ENCODE data around the gene COPS7A.
A peak's percentile ranks its signal among the peaks of the same experiment; 100 is the strongest.

Gene COPS7A

GRCh38 chr12:6750506-6750905 is 26.7 kb downstream of the COPS7A start:
- no peak for DNase-seq (ENCODE audit: low spot score)

GRCh38 chr12:6751767-6752166 is 27.9 kb downstream of the COPS7A start:
- DNase-seq (ENCODE audit: low spot score), result no peak

DNA sequence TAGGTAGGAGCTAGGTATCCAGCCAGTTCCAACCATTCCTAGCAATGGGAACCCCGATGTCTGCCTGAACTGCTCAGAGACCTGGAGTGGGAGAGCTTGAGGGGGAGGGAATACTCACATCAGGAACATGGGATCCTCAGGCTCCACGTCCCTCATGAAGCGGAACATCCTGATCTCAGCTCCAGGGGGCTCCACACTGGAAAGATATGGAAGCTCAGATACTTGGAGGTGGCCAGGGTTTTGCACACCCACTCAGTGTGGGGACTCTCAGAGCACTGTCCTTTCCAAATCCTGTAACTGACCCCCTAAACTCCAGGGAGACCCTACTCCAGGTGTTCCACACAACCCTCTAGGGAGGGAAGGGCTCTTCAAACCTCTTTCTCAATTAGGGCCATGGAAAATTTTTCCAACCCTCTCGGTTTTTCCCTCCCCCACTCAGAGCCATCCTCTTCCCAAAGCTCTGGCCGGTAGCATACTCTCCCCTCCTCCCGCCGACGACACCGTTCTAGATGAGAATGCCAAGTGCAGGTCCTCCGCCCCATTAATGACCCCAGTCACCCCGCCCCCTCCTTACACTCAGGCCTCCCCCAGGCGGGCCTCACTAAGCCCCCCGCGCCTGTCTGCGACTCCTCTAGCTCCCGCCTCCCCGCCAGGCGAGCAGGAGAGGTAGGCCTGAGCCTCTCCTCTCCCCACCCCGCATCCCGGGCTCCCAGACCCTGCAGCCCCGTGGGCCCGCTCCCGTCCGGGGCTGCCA is 28.5 kb downstream of the COPS7A start:
- peak; percentile 77 for DNase-seq (ENCODE audit: low spot score)

DNA sequence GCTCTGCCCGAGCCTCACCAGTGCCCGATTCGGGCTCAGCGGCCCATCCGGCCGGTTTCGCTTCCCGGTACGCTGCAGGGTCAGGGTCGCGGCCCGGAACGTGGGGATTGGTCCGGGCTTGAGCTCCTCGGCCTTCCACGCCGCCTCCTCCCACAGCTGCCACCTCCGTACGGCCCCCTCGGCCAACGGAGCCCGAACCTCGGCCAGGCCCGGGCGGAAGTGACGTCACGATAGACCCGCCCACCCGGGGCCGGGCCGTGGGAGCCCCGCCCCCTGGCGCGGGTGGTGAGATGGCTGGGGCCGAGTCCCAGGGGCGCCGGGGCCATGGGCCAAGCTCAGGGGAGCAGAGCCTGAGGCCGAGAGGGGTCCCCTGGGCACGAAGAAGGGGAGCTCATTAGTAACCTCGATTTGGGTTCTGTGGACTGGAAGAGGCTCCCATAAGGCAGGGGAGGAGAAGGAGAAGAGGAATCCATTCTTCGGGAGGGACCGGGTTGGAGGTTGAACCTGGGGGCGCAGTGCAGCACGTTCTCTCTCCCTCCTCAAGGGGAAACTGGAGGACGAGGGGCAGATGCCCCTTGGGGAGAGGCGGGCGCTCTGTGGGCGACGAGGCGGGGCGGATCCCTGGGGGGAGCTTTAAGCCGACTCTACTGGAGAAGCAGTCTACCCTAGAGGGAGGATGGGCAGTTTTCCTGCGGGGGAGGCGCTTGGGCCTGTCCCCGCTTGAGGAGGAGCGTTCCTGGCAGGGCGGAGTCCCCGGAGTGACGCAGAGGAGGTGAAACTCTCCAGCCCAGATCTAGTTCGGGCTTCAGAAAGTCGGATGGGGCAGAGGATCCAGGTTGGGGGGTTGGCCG is 29.3 kb downstream of the COPS7A start, which contains the start of gene MLF2:
TSS of gene MLF2 (minus strand) at position 221 of the 851 bp plus-strand sequence. CDS start 807 bp downstream, outside the sequence.
- peak; percentile 95 for DNase-seq (ENCODE audit: low spot score)

- DNase-seq (ENCODE audit: low spot score), result no peak
Measured at GRCh38 chr12:6753772-6754356, 30.0 kb downstream of the COPS7A start.

- no peak for DNase-seq (ENCODE audit: low spot score)
Measured at GRCh38 chr12:6754411-6754810, 30.6 kb downstream of the COPS7A start.

DNA sequence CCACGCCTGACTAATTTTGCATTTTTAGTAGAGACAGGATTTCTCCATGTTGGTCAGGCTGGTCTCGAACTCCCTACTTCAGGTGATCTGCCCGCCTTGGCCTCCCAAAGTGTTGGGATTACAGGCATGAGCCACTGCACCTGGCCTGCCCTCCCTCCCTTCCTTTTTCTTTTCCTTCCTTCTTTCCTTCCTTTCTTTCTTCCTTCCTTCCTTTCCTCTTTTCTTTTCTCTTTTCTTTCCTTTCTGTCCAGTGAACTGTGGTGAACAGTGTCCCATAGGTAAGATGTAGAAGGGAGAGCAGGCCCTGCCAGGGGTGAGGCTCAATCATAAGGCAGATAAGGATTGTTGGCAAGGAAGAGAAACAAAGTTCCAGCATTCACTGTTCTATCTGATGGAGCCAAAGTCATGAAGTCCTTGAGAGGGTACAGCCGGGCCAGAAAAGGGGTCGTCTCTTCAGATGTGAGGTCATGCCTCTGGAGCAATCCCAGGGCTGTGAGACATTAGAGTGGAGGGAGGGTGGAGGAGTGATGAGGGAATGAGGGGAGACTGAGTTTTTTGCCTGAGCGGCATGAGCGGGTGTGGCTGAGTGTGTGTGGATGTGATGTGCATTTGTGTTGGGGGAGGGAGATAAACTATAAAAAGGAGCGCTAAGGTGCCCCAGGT is 33.3 kb downstream of the COPS7A start:
- no peak for DNase-seq (ENCODE audit: low spot score)

DNA sequence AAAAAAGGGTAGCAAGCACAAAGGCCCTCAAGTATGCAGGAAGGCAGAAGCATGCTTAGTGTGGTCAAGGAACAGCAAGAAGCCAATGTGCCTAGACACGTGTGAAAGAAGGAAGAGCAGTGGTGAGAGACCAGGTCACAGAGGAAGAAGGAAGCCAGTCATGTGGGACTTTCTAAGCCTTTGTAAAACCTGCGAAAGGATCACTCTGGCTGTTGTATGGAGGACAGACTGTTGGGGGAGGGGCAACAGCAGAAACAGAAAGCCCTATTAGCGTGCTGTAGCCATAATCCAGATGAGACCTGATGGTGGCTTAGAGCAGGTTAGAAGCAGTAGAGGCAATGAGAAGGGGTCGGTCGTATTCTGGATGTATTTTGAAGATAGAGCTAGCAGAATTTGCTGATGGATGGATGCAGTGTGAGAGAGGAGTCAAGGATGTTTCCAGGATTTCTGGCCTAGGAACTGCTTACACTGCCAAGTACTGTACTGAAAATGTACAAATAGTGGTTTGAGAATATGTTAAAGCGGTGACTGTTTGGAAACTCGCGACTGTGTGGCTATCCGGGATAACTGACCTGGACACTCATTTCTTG is 34.8 kb downstream of the COPS7A start:
- no peak for DNase-seq (ENCODE audit: low spot score)

GRCh38 chr12:6759741-6760140 is 35.9 kb downstream of the COPS7A start:
- DNase-seq (ENCODE audit: low spot score), result no peak

- DNase-seq (ENCODE audit: low spot score), result no peak
Measured at GRCh38 chr12:6763380-6763779, 39.5 kb downstream of the COPS7A start.

- peak; percentile 98 for DNase-seq (ENCODE audit: low spot score)
Measured at GRCh38 chr12:6764011-6764828, 40.4 kb downstream of the COPS7A start.

GRCh38 chr12:6765048-6765633 is 41.3 kb downstream of the COPS7A start:
- peak; percentile 39 for DNase-seq (ENCODE audit: low spot score)

DNA sequence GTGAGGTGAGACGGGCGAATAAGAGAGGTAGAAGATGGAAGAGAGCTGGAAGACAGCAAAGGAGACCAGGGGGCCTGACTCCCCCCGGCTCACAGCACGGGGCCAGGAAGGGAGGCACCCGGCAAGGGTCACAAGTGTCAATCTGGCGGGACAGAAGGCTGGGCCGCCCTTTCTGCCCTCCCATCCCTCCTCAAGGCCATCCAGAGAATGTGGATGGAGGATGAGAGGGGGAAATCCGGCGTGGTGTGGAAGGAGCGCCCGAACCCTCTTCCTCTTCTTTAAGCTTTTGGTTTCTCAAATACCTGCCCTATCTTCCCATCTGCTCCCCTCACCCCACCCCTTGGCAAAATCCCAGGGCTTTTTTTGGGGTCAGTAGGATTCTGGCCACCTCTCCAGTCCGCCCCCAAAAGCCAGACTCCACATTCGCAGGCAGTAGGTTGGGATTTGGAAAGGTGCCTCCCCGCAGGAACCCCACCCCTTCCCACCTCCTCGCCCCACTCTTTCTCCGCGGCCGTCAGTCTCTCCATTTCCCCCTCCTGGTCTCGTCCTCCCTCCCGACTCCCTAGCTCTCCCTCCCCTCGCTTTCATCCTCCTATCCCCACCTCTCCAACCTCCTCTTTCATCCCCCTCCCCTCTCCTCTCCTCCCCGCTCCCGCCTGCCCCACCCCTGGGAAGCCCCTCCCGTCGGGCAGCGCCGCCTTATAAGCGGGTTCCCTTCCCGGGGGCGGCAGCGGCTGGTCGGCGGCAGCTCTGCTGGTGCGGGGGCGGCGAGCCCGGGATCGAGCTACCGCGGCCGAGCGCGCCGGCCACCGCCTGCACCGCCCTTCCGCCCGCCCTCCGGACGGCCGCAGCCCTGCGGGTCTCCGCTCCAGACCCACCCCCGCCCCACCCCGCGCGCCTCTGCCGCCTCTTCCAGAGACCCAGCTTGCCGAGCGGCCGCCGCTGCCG is 42.1 kb downstream of the COPS7A start, which contains the start of gene PTMS:
TSS of gene PTMS (plus strand) at position 730 of the 948 bp plus-strand sequence. CDS start 343 bp downstream, outside the sequence.
- DNase-seq (ENCODE audit: low spot score), result peak; percentile 90

DNA sequence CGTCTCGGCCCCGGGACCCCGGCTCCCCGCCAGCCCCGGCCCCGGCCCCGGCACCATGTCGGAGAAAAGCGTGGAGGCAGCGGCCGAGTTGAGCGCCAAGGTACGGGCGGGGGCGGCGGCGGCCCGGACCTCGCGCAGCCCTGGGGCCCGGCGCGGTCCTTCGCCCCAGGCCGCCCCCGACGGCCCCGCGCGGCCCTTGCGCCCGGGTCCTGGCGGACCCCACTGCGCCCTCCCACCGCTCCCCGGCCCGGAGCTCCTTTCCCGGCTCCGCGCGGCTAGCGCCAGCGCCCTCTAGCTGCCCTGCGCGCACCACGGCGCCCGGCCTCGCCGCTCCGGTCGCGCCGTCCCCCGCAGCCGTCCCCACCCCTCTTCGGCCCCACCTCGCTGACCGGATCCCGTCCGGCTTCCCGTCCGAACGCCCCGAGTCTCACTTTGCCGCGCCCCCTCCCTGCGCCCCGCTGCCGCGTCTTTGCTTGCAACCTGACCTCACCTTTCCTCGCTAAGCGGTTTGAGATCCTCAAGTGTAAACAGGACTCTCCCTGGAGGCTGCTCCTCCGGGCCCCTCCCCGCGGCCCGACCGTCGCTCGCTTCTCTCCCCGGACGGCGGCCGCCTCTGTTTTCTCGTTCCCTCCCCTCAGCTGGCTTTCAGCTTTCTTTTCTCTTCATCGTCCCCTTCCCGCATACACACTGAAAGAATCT is 43.0 kb downstream of the COPS7A start:
- DNase-seq (ENCODE audit: low spot score), result peak; percentile 74

DNA sequence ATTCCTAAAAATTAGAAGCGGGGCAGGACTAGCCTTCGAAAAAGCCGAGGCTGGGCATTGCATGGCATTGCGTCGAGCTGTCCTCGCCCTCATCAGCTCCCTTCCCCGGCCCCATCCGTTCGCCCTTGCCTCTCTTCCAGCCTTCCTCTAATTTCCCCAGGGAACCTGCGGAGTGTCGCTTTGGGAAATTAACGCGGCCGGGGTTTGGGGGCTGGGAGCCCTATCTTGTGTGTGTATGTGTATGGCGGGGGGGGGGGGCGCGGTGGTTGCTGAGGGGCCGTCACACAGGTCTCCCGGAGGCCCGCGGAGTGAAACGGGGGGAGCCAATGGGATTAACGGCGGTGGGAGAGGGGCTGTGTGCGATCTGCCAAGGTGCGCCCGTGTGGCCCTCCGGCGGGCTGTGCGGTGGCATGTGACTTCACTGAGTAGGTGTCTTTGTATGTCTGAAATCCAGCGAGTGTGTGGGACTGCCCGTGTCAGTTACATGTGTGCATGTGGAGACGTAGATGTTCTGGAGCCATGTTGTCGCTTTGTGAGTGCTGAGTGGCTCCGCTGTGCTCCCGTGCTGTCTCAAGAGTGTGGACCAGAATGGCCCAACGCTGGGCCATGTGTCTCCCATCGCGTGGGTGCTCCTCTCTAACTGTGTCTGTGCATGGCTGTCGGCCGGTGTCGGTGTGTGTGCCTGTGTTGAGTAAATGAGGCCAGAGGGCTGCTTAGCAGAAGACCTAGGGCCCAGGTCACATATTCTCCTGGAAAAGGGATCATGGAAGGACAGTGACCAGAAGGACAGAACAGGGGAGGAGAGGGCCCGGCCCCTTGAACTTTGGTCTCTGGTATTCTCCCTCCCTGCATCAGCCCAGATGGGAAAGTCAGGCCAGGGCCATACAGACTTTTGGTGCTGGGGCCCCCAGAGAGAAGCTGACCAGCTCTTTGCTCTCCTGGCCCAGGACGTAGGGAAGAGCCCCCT is 43.8 kb downstream of the COPS7A start:
- peak; percentile 83 for DNase-seq (ENCODE audit: low spot score)

DNA sequence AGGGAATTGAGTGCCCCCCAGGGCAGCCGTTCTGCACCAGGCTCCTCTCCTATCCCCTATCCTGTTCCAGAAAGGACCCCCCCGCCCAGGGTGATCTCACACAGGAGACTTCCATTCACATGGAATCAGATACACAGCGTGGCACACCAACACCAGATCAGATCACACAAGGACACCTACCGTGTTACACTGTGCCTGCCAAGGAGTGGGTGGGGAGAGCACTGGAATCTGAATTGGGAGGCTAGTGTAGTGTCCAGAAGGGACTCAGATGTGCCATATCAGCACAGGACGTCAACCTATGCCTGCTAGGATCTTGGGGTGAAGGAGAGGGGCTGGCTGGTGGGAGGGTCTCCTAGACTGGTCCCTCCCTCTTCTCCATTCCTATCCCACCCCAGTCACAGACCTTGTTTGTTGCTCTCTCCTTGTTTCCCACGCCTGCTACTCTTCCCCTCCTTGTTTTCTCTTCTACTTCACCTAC is 44.6 kb downstream of the COPS7A start:
- peak; percentile 42 for DNase-seq (ENCODE audit: low spot score)

GRCh38 chr12:6768990-6769389 is 45.1 kb downstream of the COPS7A start:
- DNase-seq (ENCODE audit: low spot score), result peak; percentile 56

Data from HuH-7.5 (cell line).